OCI-LY3 (cell line): ENCODE measurements around the gene APAF1.

Experiments used
- EZH2phosphoT487 ChIP-seq: fragments of 200-600 bp; shearing (Covaris generic); IDR thresholded peaks from 2 replicates; pipeline ENCODE4 v1.6.1; 2018; ENCODE audit warnings: antibody characterized with exemption, mixed run types, low read depth
- TF ChIP-seq, protein P1 (sequence below): fragments of 200-600, 300-600 bp; sonication (generic); IDR thresholded peaks from 2 replicates; pipeline ENCODE4 v1.5.1; 2014; ENCODE audit warnings: antibody characterized with exemption, low read length, low read depth

DNA sequence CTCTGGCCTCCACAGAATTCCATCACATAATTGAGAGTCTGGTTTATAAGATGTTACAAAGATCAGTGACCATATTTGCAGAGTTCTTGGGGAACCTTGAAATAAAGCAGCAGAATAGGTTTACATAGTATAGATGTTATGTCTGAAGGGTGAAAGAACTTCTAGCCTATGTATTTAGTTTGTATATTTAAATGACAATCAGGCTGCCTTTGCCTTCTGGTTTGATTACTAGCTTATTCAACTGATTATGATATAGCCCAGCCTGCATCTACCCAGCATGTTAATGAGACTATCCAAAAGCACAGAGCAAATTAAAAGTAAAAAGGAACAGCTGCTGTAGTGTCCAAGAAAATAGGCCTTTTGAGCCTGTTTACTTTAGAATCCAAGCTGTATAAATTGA, 85.3 kb downstream of the APAF1 start:
- TF ChIP-seq, protein P1, sequence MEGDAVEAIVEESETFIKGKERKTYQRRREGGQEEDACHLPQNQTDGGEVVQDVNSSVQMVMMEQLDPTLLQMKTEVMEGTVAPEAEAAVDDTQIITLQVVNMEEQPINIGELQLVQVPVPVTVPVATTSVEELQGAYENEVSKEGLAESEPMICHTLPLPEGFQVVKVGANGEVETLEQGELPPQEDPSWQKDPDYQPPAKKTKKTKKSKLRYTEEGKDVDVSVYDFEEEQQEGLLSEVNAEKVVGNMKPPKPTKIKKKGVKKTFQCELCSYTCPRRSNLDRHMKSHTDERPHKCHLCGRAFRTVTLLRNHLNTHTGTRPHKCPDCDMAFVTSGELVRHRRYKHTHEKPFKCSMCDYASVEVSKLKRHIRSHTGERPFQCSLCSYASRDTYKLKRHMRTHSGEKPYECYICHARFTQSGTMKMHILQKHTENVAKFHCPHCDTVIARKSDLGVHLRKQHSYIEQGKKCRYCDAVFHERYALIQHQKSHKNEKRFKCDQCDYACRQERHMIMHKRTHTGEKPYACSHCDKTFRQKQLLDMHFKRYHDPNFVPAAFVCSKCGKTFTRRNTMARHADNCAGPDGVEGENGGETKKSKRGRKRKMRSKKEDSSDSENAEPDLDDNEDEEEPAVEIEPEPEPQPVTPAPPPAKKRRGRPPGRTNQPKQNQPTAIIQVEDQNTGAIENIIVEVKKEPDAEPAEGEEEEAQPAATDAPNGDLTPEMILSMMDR = no peak
- no peak for TF ChIP-seq EZH2phosphoT487
